GOT3 (cell line): ENCODE data around the gene ARHGEF28.

Source experiments
- DNase-seq: peaks from one replicate; lab custom pipeline; 2025; ENCODE audit warnings: mixed read lengths; lab: John Stamatoyannopoulos, UW

ARHGEF28 gene, protein sequence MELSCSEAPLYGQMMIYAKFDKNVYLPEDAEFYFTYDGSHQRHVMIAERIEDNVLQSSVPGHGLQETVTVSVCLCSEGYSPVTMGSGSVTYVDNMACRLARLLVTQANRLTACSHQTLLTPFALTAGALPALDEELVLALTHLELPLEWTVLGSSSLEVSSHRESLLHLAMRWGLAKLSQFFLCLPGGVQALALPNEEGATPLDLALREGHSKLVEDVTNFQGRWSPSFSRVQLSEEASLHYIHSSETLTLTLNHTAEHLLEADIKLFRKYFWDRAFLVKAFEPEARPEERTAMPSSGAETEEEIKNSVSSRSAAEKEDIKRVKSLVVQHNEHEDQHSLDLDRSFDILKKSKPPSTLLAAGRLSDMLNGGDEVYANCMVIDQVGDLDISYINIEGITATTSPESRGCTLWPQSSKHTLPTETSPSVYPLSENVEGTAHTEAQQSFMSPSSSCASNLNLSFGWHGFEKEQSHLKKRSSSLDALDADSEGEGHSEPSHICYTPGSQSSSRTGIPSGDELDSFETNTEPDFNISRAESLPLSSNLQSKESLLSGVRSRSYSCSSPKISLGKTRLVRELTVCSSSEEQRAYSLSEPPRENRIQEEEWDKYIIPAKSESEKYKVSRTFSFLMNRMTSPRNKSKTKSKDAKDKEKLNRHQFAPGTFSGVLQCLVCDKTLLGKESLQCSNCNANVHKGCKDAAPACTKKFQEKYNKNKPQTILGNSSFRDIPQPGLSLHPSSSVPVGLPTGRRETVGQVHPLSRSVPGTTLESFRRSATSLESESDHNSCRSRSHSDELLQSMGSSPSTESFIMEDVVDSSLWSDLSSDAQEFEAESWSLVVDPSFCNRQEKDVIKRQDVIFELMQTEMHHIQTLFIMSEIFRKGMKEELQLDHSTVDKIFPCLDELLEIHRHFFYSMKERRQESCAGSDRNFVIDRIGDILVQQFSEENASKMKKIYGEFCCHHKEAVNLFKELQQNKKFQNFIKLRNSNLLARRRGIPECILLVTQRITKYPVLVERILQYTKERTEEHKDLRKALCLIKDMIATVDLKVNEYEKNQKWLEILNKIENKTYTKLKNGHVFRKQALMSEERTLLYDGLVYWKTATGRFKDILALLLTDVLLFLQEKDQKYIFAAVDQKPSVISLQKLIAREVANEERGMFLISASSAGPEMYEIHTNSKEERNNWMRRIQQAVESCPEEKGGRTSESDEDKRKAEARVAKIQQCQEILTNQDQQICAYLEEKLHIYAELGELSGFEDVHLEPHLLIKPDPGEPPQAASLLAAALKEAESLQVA (N-terminal part only)

DNA sequence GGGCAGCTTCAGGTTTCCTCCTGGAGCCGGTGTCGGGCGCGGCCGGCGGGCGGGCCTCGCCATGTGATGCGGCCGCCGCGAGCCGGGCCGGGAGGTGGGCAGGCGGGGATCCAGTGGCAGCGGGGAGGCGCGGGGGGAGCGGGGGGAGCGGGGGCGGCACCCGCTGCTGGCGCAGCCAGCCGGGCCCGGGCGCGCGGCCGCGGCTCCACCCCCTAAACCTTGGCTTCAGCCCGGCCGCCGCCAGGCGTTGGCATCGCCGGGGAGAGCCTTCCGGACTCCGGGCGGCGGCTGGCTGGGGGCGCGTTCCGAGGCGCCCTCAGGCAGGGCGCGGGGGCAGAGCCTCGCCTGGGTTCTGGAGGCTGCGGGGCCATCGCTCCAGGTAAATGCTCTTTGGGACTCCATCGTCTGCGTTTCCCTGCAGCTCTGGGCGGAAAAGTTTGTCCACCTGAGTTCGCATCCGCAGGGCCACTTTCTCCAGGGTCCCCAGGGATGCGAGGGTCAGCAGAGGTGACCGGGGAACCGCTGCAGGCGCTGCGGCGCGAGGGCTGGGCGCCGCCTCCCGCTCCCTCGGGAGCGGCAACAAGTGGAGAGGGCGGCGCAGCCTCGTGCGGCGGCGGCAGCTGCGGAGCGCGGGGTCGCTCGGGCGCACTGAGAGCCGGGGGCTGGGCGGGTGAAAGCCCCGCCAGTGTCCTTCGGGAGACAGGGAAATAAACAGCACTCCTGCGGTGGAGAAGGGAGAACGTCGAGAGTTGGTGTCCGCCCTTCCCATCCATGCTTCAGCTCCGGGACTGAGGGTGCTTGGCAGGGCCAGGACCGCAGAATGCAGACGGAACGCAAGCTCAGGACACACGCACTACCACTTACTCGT lies at the start of gene ARHGEF28:
Gene ARHGEF28, plus strand, starts transcription at position 253 of the 868 bp plus-strand sequence. CDS start 58,656 bp downstream, outside the sequence.
- DNase-seq = peak; percentile 46

DNA sequence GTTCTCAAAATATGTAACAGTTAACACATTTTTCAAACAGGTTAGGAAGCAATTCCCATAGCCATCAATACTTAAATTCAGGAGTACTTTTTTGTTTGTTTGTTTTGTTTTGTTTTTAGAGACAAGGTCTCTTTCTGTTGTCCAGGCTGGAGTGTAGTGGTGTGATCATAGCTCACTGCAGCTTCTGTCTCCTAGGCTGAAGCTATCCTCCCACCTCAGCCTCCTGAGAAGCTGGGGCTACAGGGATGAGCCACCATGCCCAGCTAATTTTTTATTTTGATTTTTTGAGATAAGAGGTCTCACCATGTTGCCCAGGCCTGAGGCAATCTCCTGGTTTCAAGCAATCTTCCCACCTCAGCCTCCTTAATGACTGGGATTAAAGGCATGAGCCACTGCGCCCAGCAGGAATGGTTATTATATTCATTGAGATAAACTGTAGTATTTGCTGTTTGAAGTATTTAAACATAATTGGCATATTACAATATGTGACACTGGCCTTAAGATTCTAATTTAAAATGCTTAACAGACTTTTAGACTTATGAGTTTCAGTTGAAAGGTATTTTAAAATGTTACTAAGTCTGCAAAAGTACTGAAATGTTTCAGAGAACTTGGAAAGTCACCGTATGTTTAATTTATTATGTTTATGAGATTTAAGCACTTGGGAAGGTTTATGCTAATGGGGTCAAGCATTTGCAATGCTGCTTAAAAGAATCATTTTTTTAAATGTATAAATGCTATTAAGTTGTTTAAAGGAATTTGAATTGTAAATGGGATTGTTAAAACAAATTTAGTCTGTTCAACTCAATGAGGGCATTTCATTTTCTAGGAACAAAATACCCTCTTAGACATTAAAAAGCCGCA lies 43.5 kb upstream of the ARHGEF28 start:
- DNase-seq = no peak

DNA sequence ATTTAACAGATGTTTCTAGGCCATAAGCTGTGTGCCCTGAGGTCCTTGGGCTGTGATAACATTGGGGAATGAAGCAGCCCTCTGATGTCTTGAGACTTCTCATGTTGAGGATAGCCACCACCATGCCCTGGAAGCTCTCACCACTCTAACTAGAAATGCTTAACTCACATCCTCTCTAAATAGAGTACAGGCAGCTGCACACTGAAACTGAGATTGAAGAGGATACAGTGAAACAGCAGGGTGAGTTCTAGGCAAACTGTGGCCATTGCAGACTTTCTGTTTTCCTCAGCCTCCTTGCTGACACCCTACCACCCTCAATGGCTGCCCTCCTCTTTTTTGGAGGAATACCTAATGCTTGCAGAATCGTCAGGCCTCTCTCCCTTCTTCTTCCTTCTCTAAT lies 38.1 kb upstream of the ARHGEF28 start:
- no peak for DNase-seq

DNA sequence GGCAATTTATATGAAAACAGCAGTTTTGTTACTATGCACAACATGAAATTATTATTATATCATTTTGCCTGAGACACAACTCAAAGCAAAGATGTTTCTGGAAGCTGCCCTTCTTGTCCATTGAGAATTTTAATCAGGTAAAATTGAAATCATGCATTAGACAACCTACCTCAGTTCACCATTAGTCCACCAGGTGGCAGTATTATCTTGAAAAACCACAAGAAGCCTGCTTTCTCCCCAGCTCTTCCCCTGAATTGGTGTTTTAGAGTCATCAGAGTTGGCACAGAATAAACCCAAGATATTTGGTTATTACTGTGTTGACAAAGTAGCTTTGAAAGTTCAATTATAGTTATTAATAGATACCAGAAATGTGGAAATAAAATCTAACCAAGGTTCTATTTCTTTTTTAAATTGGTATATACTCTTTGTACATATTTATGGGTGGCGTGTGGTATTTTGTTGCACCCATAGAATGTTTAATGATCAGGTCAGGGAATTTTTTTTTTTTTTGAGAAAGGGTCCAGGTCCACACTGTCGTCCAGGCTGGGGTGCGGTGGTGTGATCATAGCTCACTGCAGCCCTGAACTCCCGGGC lies 34.8 kb upstream of the ARHGEF28 start:
- no peak for DNase-seq

DNA sequence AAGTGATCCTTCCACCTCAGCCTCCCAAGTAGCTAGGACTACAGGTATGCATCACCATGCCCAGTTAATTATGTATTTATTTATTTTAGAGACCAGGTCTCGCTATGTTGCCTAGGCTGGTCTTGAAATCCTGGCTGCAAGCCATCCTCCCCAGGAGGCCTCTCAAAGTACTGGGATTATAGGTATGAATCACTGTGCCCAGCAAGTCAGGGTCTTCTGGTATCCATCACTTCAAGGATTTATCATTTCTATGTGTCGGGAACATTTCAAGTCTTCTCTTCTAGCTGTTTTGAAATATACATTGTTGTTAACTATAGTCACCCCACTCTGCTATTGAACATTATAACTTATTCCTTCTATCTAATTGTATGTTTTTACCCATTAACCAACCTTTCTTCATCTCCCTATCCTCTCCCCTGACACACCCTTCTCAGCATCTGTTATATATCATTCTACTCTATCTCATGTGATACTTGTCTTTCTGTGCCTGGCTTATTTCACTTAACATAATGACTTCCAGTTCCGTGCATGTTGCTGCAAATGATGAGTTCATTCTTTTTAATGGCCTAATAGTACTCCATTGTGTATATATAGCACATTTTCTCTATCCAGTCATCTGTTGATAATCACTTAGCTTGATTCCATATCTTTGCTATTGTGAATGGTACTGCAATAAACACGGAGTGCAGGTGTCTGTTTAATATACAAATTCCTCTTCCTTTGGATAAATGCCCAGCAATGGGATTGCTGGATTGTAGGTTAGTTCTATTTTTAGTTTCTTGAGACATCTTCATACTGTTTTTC lies 34.1 kb upstream of the ARHGEF28 start:
- DNase-seq = no peak

DNA sequence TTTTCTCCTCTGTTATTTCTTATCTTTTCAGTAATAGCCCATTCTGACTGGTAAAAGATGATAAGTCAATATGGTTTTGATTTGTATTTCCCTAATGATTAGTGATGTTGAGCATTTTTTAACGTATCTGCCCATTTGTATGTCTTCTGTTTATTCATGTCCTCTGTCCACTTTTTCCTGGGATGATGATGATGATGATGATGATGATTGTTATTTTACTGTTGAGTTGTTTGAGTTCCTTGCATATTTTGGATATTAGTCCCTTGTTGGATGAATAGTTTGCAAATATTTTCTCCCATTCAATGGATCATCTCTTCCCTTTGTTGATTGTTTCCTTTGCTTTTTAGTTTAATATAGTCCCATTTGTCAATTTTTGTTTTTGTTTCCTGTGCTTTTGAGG lies 33.4 kb upstream of the ARHGEF28 start:
- no peak for DNase-seq

DNA sequence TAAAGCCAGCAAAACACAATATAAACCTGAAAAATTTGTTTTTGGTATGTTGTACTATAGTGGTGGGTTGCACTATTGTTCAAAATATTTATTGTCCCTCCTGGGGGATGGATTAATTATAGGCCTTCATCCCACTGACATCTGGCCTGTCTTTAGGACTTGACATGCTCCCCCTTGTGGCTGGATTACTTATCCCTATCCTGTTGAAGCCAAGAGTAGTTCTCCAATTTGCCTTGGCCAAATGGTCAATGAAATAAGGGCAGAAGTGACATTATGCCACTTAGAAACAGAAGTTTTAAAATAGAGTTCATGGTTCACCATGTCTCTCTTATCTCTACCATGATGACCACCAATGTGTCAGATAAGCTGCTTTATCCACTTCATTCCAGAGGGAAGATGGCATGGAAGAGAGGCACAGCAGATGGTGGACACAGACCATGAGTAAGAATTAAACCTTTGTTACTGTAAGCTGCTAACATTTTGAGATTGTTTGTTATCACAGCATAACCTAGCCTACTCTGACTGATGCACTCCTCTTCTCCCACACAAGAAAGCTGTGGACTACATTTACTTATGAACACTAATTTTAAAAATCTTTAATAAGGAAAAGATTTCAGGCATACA lies 29.2 kb upstream of the ARHGEF28 start:
- DNase-seq = no peak

DNA sequence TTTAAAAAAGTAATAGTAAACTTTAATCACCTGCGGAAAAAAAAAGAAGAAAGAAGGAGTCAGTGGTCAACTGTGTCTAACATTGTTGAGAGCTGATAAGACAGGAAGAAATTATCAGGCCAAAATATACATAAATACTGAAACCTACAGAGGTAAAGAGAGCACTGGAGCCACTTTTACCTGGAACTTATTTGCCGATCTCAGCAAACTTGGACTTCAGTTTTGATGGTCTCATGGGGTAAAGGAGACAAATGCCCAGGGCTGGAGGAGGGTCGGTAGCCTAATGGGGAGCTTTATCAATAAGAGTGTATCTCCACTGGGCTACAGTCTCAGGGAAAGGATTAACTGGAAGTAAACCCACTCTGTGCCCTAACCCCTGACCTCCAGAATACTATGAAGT lies 26.6 kb upstream of the ARHGEF28 start:
- no peak for DNase-seq

DNA sequence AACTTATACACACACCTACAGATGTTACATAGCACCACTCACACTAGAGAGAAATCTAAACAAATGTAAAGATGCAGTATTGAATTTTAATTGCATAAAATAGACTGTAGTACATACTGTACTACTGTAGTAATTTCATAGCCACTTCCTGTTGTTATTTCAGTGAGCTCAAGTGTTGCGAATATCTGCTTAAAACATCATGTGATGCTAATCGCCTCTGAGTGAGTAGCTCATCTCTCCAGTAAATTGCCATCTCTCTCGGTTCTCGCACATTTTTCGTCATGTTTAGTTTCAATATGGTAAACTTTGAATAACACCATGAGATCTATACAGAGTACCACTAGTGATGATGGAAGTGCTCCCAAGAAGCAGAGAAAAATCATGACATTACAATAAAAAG lies 22.0 kb upstream of the ARHGEF28 start:
- DNase-seq = no peak

DNA sequence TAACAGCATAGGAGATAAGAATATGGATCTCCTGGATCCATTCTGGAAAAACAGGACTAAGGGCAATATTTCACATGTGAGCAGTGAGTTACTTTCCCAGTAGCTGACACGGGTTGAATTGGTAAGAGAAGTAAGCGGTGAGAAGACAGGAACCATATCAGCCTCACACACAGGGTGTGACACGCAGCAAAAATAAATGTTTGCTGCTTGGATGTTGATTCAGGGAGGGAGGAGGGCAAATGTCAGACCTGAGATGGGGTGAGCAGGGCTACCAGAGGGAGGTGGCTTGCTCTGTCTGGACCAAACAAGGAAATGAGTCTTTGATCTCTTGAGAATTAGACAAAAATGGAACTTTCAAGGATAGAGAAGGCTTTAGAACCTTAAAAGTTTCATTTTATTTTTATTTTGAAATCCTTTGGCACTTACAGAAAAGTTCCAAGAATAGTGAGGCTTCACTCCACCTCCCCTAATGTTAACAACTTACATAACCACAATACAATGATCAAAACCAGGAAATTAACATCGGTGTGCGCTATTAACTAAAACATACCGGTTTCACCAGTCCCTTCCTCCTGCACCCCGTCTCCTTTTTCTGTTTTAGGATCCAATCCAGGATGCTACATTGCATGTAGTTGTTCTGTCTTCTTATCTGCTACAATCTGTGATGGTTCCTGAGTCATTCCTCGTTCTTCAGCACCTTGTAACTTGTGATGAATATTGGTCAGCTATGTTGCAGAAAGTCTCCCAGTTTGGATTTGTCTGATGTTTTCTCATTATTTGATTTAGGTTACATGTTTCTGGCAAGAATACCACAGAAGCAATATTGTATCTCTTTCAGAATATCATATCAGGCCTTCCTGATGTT lies 20.5 kb upstream of the ARHGEF28 start:
- DNase-seq = no peak

DNA sequence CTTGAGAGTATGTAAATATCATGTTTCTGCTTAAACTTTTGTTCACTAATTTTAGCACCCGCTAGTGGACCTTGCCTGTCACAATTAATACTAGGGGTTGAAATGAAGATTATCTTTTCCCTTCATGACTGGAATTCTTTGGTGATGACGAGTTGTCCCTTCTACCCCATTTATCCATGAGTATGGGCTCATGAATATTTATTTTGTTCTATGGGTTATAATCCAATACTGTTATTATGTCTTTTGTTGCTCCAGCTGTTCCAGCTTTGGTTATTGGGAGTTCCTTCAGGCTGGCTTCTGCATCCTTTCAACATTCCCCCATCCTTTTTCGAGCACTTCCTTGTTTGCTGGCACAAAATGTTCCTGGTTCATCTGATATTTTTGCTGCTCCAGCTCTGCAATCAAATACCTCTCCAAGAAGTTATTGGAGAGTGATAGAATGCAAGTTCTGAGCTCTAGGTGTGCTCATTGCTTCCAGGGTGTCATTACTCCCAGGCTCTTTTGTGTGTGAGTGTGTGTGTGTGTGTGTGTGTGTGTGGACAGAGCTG lies 19.7 kb upstream of the ARHGEF28 start:
- DNase-seq = no peak

DNA sequence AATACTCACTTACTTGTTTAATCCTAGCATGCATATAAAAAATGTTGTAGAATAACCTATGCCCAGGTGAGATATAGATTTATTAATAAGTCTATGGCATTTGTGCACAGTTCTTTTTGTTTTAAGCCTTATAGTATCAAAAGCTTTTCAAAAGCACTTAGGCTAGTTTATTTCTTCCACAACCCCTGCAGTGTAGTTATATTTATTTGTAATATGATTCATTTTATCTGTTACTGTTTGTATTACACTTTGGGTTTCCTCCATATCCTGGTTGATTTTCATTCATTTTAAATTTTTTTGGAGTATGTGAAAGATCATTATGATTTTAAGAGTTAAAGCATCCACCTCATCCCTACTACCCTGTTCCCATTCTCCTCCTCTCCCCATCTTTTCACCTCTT lies 18.8 kb upstream of the ARHGEF28 start:
- DNase-seq = no peak

DNA sequence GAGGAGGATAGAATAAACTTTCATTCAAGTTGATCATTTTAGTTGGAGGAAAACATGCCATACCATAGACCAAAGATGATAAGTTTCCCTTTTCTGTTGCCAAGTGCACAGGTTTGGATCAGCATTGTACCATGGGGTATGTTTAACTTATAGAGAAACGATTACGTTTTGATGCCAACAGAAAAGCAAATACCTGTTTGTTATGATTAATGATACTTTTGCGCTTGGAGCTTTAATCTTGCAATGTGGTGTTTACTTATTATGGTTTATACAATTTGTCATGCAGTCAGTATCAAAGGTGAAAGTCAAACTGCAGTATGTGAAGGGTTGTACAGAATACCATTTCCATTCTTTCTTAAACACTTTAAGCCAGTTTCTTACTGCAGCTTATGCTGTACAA lies 13.2 kb upstream of the ARHGEF28 start:
- DNase-seq = no peak

DNA sequence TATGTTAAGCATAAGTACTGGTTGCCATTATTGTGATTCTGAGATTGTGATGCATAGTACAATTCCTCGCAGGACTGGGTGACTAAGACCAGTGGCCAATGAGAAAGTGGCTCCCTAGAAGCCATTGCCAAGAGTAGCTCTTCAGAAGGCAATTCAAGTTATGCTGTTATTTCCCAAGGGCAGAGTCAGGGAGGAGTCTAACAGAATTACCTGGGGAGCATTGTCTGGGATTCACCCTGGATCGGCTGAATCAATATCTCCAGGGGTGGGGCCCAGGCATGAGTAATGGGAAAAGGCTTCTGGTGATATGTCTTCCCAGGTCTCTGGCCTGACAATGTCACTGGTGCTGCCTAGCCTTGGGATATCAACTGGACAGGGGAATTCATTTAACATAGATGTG lies 10.9 kb upstream of the ARHGEF28 start:
- no peak for DNase-seq

DNA sequence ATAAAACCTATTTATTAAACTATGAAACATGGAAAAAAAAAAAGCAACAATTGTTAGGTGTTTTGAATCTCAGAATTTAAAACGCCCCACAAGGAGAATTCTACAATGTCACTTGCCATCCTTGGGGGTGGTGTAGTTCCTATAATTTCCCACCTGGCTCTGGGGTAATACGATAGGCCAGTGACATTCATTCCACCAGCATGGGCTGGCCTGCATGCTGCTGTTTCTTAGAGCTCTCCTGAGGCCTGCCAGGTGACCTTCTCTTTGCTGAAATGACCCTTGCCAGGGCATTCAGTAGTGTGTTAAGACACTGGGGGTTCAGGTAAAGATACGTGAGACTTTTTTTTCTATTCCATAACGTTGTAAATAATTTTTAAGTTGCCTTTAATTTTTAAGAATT lies 10.0 kb upstream of the ARHGEF28 start:
- DNase-seq = no peak

DNA sequence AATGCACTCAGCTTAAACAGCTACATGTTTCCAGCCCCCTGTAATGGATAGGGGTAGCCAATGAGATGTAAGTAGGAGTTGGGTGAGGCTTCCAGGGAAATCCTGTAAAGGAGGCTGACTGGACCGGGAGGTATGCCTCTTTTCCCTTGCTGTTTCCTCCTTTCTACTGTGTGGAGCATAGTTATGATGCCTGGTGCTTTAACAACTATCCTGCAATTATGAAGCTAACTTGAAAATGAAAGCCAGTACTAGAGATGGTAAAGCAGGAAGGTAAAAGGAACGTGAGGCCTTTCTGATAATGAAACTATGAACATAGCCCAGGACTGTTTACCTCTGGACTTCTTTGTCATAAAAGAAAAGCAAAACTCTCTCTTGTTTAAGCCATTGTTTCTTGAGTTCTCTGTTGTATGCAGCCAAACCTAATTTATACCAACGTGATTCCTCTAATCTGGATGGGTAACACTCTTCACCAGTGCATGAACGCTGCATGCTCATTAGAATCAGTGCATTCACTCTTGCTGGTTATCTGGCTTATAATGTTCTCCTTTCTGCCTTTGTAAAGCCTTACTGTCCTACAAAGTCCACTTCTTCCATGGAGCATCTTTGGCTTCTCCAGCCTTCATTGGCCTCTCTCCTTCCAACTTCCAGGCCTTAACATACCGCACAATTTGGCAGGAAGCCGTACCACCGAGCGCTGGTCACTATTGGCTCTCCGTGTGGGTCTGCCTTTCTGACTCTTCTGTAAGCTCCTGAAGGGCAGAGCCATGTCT lies 8.3 kb upstream of the ARHGEF28 start:
- no peak for DNase-seq
